Gastrocnemius medialis (tissue), 4 donors: ENCODE measurements around the gene KDM2B. TPM values are rescaled to one million over a fixed set of nuclear protein-coding genes. Genes with fewer than 3 reads are reported as not detected.
A peak's percentile ranks its signal among the peaks of the same experiment; 100 is the strongest.

Source experiments
- ATAC-seq, 2 donors: fragments of 150-250 bp; one replicate each; pipeline ENCODE4 v1.9.1; 2016
- DNase-seq, 2 donors: peaks; one replicate each; pipeline ENCODE4 v3.0.0-alpha.2; 2019
- H3K27ac ChIP-seq, 4 donors: fragments of 200-600 bp; sonication (generic); 1 replicate in 1 of 4; 2 replicates in 3 of 4; pipeline ENCODE4 v1.5.1; 2016 to 2018; ENCODE audit warnings: mild to moderate bottlenecking in 2 of 4, moderate library complexity in 1 of 4
- H3K27me3 ChIP-seq, 3 donors: fragments of 200-600 bp; sonication (generic) in 2 of 3; 1 replicate in 1 of 3; 2 replicates in 2 of 3; pipeline versions ENCODE4 v1.5.1 to v1.6.0; 2016 to 2019; ENCODE audit warnings: mild to moderate bottlenecking in 1 of 3, moderate library complexity in 1 of 3
- H3K36me3 ChIP-seq, 2 donors: fragments of 200-600 bp; sonication (generic) in 1 of 2; one replicate each; pipeline ENCODE4 v1.5.1; 2017 to 2018
- H3K4me1 ChIP-seq, 2 donors: fragments of 200-600 bp; sonication (generic) in 1 of 2; one replicate each; pipeline ENCODE4 v1.5.1; 2016 to 2017; ENCODE audit warnings: mild to moderate bottlenecking in 2 of 2
- H3K4me3 ChIP-seq, 4 donors: fragments of 200-600 bp; sonication (generic) in 3 of 4; 1 replicate in 1 of 4; 2 replicates in 3 of 4; pipeline ENCODE4 v1.5.1; 2016 to 2019; ENCODE audit warnings: mild to moderate bottlenecking in 2 of 4
- H3K9me3 ChIP-seq, 3 donors: fragments of 200-600 bp; sonication (generic) in 2 of 3; 1 replicate in 1 of 3; 2 replicates in 2 of 3; pipeline ENCODE4 v1.5.1; 2016 to 2019
- POLR2A ChIP-seq, 2 donors: fragments of 450-650 bp; IDR thresholded peaks; one replicate each; pipeline ENCODE4 v1.6.1; 2017; ENCODE audit warnings: antibody characterized with exemption in 2 of 2, mild to moderate bottlenecking in 2 of 2, moderate library complexity in 2 of 2
- in situ Hi-C, 4 donors: fragments of 200-750 bp; cut with MboI; loops; one replicate each; pipeline versions ENCODE4 v1.15.0 to v1.8.0; 2017; ENCODE audit warnings: low sequenced_read_pairs in 4 of 4
- intact Hi-C: fragments of 100-400 bp; cut with DNase I; formaldehyde crosslinking; loops from one replicate; pipeline ENCODE4 v1.15.1; 2023; ENCODE audit warnings: low total_unique reads
- total RNA-seq, 4 donors: library from RNA; depleted of rRNA; stranded (reverse); fragments of >200 nt; gene quantifications; one replicate each; pipeline versions ENCODE4 v1.1.0 to v1.2.3, GENCODE V29; 2016
- TF ChIP-seq, protein P1 (sequence below), 5 experiments: fragments of 450-650 bp in 3 of 5; fragments of 200-600 bp in 2 of 5; sonication (generic) in 2 of 5; IDR thresholded peaks in 4 of 5; conservative IDR thresholded peaks in 1 of 5; 1 replicate in 4 of 5; 2 replicates in 1 of 5; pipeline ENCODE4 v1.5.1; 2016 to 2019; ENCODE audit warnings: antibody characterized with exemption in 5 of 5, mild to moderate bottlenecking in 3 of 5, moderate library complexity in 3 of 5

The KDM2B gene
- total RNA-seq, 4 donors from 2014 or later: 4.8 to 9.4 (median 8.3) TPM

DNA sequence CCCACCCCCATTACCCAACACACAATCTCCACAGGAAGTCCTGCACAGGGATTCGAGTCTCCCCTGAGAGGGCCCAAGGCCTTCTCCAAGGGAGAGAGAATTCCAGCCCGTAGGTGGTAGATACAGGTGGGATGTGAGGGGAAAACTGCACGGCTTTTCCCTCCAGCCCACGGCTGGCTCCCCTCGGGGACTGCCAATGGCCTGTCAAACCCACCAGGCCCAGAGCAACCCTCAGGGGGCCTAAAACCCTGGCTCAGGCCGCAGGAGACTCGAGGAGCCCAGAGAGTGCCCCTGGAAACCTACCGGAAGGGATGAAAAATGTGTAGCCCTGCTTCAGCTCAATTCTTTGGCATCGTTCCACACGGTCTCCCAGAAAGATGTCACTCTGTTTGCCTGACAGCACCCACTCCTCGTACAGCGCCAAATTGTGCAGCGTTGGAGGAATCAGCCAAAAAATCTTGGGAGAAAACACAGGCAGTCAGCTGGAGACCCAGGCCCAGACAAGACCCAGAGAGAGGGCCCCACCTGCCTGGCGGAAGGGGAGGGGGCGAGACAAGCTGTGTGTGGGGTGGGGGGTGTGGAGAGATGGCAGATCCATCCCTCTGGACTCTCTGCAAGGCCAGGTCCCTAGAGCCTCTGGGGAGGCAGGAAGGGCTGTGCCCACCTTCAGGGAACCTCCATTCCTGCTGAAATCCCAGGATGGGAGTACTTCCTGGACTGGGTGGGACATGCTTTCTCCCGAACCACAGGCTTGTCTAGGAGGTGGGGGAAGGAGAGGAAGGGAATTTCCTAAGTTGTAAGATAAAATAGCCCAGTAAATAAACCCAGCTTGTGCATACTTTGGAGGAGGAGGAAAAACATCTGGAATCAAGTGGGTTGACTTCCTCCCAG lies 48.1 kb downstream of the KDM2B start:
- no peaks in the 10 kb centered on the region for H3K9me3 ChIP-seq
- TF ChIP-seq, protein P1, sequence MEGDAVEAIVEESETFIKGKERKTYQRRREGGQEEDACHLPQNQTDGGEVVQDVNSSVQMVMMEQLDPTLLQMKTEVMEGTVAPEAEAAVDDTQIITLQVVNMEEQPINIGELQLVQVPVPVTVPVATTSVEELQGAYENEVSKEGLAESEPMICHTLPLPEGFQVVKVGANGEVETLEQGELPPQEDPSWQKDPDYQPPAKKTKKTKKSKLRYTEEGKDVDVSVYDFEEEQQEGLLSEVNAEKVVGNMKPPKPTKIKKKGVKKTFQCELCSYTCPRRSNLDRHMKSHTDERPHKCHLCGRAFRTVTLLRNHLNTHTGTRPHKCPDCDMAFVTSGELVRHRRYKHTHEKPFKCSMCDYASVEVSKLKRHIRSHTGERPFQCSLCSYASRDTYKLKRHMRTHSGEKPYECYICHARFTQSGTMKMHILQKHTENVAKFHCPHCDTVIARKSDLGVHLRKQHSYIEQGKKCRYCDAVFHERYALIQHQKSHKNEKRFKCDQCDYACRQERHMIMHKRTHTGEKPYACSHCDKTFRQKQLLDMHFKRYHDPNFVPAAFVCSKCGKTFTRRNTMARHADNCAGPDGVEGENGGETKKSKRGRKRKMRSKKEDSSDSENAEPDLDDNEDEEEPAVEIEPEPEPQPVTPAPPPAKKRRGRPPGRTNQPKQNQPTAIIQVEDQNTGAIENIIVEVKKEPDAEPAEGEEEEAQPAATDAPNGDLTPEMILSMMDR (IDR thresholded peaks at IDR 0.05 in 4 of 5, conservative IDR thresholded peaks at IDR 0.05 in 1 of 5): no peak
- no peak for TF ChIP-seq POLR2A (IDR thresholded peaks at IDR 0.05)
- peaks cover 13 to 15% of the 10 kb centered on the region in 2 donors for H3K4me1 ChIP-seq
- no peaks in the 10 kb centered on the region for H3K27me3 ChIP-seq
- intact Hi-C loops (no loop called here), in situ Hi-C loops (no loop called here)
- no peaks in the 10 kb centered on the region for H3K36me3 ChIP-seq
- H3K27ac ChIP-seq: no peak overlapping the region
- H3K4me3 ChIP-seq: no peak overlapping the region
- ATAC-seq (no peak), DNase-seq (no peak)

DNA sequence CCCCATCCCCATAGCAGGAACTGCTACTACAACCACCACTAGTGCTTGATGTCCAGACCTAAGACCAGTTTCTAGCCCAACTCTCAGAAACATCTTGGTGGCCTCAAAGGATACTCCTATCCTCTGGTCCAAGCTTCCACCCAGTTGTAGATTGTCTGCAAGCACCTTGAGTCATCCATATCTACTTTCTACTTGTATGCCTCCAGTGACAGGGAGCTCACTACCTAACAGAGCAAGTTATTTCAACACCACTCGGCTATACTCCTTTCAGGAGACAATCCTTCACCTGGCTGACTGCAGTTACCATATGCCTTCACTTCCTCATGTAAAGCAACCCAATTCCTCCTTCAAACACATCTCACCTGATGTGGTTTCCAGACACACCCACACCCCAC lies 49.5 kb downstream of the KDM2B start:
- in situ Hi-C loops: no loop called here
- no peak for TF ChIP-seq POLR2A (IDR thresholded peaks at IDR 0.05)
- TF ChIP-seq, protein P1 (IDR thresholded peaks at IDR 0.05 in 4 of 5, conservative IDR thresholded peaks at IDR 0.05 in 1 of 5): no peak
- Histone ChIP-seq H3K9me3 (no peaks in the 10 kb centered on the region), H3K27ac (no peak overlapping the region), H3K27me3 (no peaks in the 10 kb centered on the region), H3K36me3 (no peaks in the 10 kb centered on the region), H3K4me1 (peaks cover 8 to 10% of the 10 kb centered on the region in 2 donors), H3K4me3 (no peak overlapping the region)
- intact Hi-C loops: no loop called here
- no peak for DNase-seq
- ATAC-seq: no peak

DNA sequence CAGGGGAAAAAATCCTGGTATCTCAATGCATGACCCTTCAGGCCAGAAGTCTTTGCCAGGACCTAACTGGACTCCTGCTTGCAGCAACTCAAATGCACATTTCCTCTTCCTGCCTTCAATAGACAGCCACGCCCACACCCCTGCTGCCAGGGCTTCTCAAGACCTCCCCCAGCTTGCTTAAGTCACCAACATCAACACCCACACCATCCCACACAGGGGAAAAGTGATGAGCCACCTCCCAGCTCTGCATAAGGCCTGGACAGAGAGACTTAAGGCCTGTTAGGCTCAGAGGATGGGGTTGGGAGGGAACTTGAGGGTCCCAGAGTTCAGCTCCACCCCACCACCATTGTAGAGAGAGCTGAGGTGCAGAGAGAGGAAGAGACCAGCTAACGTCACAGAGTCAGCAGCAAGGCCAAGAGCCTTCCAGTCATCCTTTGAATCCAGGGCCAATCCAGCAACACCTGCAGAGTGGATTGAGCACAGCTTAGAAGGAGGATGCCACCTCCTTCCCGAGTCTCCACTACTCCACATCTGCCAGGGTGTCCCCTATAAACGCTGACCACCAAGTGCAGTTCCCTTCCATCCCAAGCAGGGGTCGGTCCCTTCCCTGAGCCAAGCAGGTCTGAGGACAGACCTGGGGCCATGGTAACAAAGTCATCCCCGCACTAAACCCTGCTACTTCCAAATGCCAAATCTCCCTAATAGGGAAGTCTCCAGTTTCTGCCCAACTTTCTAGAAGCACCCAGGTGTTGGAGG lies 50.0 kb downstream of the KDM2B start:
- Histone ChIP-seq H3K4me3 (no peak overlapping the region), H3K27me3 (no peaks in the 10 kb centered on the region), H3K27ac (peak overlapping the region in 1 of 4 donors; percentile 13), H3K36me3 (no peaks in the 10 kb centered on the region), H3K4me1 (peaks cover 3 to 4% of the 10 kb centered on the region in 2 donors), H3K9me3 (no peaks in the 10 kb centered on the region)
- ATAC-seq (peak in 1 of 2 donors; percentile 50), DNase-seq (peak in 1 of 2 donors; percentile 48)
- intact Hi-C loops: no loop called here
- TF ChIP-seq, protein P1 (IDR thresholded peaks at IDR 0.05 in 4 of 5, conservative IDR thresholded peaks at IDR 0.05 in 1 of 5): no peak
- no peak for TF ChIP-seq POLR2A (IDR thresholded peaks at IDR 0.05)
- in situ Hi-C loops: no loop called here

DNA sequence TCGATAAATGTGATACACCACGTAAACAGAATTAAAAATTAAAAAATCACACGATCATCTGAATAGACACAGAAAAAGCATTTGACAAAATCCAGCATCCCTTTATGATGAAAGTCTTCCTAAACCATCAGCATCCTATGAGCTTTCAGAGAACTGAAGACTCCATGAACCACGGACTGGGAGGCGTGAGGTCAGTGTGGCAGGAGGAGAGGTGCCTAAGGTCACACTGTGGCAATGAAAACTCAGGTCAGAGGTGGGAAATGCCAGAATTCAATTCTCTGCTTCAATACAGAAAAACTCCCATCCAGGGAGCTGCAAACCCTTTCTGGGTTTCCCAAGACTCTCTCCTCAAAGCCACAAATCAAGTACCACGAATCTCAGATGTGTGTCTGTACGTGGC lies 51.6 kb downstream of the KDM2B start:
- H3K27me3 ChIP-seq: no peaks in the 10 kb centered on the region

More for the DNA sequence above, 51.6 kb downstream of the KDM2B start:
- in situ Hi-C loops: no loop called here
- H3K27ac ChIP-seq: no peak overlapping the region
- H3K4me3 ChIP-seq: no peak overlapping the region
- intact Hi-C loops: no loop called here
- TF ChIP-seq POLR2A (IDR thresholded peaks at IDR 0.05): no peak
- TF ChIP-seq, protein P1 (IDR thresholded peaks at IDR 0.05 in 4 of 5, conservative IDR thresholded peaks at IDR 0.05 in 1 of 5): no peak
- no peaks in the 10 kb centered on the region for H3K9me3 ChIP-seq
- no peaks in the 10 kb centered on the region for H3K36me3 ChIP-seq
- DNase-seq (no peak), ATAC-seq (no peak)
- peaks cover 0 to 3% of the 10 kb centered on the region in 2 donors for H3K4me1 ChIP-seq
